HepG2 (cell line): ENCODE results near the gene HOTAIR. TPM values are rescaled to one million over a fixed set of nuclear protein-coding genes. Genes with fewer than 3 reads are reported as not detected.

Experiments used
- EP300 ChIP-seq, 3 experiments: sonication (generic) in 1 of 3; formaldehyde crosslinking in 1 of 3; IDR thresholded peaks; 2 replicates each; pipeline versions ENCODE4 v1.5.1 to v1.6.1; 2011 to 2020; ENCODE audit warnings: low read depth in 2 of 3, low read length in 2 of 3, borderline replicate concordance in 1 of 3, improper control_type of control experiment in 1 of 3, mild to moderate bottlenecking in 1 of 3, missing genetic modification reagents in 1 of 3, moderate library complexity in 1 of 3
- MED8 ChIP-seq: sonication (generic); formaldehyde crosslinking; IDR thresholded peaks from 2 replicates; pipeline ENCODE4 v1.8.1; 2023; ENCODE audit warnings: mild to moderate bottlenecking, missing genetic modification reagents; ENCODE audit not compliant: insufficient replicate concordance
- NRL ChIP-seq: sonication (generic); formaldehyde crosslinking; IDR thresholded peaks from 2 replicates; pipeline ENCODE4 v1.5.0; 2020; ENCODE audit warnings: missing genetic modification reagents, mild to moderate bottlenecking, moderate library complexity, borderline replicate concordance
- PLSCR1 ChIP-seq: sonication (generic); formaldehyde crosslinking; IDR thresholded peaks from 2 replicates; pipeline ENCODE4 v1.5.0; 2020; ENCODE audit warnings: missing genetic modification reagents, mild to moderate bottlenecking, borderline replicate concordance
- POLR2AphosphoS5 ChIP-seq: IDR thresholded peaks from 2 replicates; pipeline ENCODE4 v1.6.1; 2012; ENCODE audit warnings: low read depth, low read length
- POLR2G ChIP-seq: fragments of 200-400 bp; formaldehyde crosslinking; IDR thresholded peaks from 2 replicates; pipeline ENCODE4 v1.6.1; 2018; ENCODE audit warnings: mild to moderate bottlenecking, low read depth, low read length, moderate library complexity
- RARA ChIP-seq: IDR thresholded peaks from 2 replicates; pipeline ENCODE4 v1.6.1; 2016; ENCODE audit warnings: missing genetic modification reagents, missing compliant biosample characterization
- SOX13 ChIP-seq, 3 experiments: fragments of 450-650 bp in 1 of 3; sonication (generic) in 1 of 3; formaldehyde crosslinking in 1 of 3; IDR thresholded peaks in 2 of 3; conservative IDR thresholded peaks in 1 of 3; 2 replicates each; pipeline versions ENCODE4 v1.5.0 to v1.6.1; 2016 to 2020; ENCODE audit warnings: antibody characterized with exemption in 1 of 3, mild to moderate bottlenecking in 1 of 3, missing compliant biosample characterization in 1 of 3, missing genetic modification reagents in 1 of 3, moderate library complexity in 1 of 3
- ZMAT3 ChIP-seq: sonication (generic); formaldehyde crosslinking; conservative IDR thresholded peaks from 2 replicates; pipeline ENCODE4 v1.7.0; 2021; ENCODE audit warnings: missing genetic modification reagents
- ZNF382 ChIP-seq: sonication (generic); formaldehyde crosslinking; IDR thresholded peaks from 2 replicates; pipeline ENCODE4 v1.5.0; 2020; ENCODE audit warnings: missing genetic modification reagents, mild to moderate bottlenecking, borderline replicate concordance
- ZNF431 ChIP-seq: sonication (generic); formaldehyde crosslinking; IDR thresholded peaks from 2 replicates; pipeline ENCODE4 v1.9.0; 2022; ENCODE audit warnings: missing genetic modification reagents, low read depth, mild to moderate bottlenecking, borderline replicate concordance
- ZNF563 ChIP-seq: sonication (generic); formaldehyde crosslinking; IDR thresholded peaks from 2 replicates; pipeline ENCODE4 v1.8.0; 2022; ENCODE audit warnings: mild to moderate bottlenecking, moderate library complexity, missing genetic modification reagents
- ZNF616 ChIP-seq: sonication (generic); formaldehyde crosslinking; IDR thresholded peaks from 2 replicates; pipeline ENCODE4 v1.5.0; 2020; ENCODE audit warnings: low read depth, mild to moderate bottlenecking, missing genetic modification reagents
- ZNF790 ChIP-seq: sonication (generic); formaldehyde crosslinking; IDR thresholded peaks from 2 replicates; pipeline ENCODE4 v1.8.0; 2022; ENCODE audit warnings: missing genetic modification reagents, mild to moderate bottlenecking, borderline replicate concordance
- polyA plus RNA-seq, 8 experiments: library from polyadenylated mRNA; depleted of rRNA in 3 of 8; stranded (reverse) in 7 of 8; unstranded in 1 of 8; fragments of >200 nt; fragmentation: Illumina TruSeq in 4 of 8; extraction: Trizol in 4 of 8; gene quantifications; 2 replicates each; pipeline versions ENCODE4 v1.2.1 to v1.2.3, GENCODE V29; 2011 to 2016; ENCODE audit warnings: low read depth in 4 of 8, missing spikeins in 1 of 8, mixed read lengths in 1 of 8; ENCODE audit not compliant: insufficient read depth in 1 of 8
- total RNA-seq, 5 experiments: library from RNA; depleted of rRNA; stranded (reverse); fragments of >200 nt; fragmentation: Illumina TruSeq; extraction: Trizol; gene quantifications; 2 replicates each; pipeline ENCODE4 v1.2.3, GENCODE V29; 2016; ENCODE audit warnings: low read depth in 1 of 5
- TF ChIP-seq, protein P1 (sequence below): sonication (generic); formaldehyde crosslinking; IDR thresholded peaks from 2 replicates; pipeline ENCODE4 v1.9.0; 2021; ENCODE audit warnings: mild to moderate bottlenecking, missing genetic modification reagents
- TF ChIP-seq, protein P2 (sequence below): fragments of 450-650 bp; IDR thresholded peaks from 2 replicates; pipeline ENCODE4 v1.6.1; 2017

The HOTAIR gene
- total and polyA plus RNA-seq, 2 of the 13 experiments (the other 11 are each of a cell fraction or from before 2014, with no cell fraction given) = not detected

GRCh38 chr12:54000116-54001114, 25.7 kb upstream of the HOTAIR start, which contains the start of gene HOXC9 (continued):
- TF ChIP-seq, protein P1, sequence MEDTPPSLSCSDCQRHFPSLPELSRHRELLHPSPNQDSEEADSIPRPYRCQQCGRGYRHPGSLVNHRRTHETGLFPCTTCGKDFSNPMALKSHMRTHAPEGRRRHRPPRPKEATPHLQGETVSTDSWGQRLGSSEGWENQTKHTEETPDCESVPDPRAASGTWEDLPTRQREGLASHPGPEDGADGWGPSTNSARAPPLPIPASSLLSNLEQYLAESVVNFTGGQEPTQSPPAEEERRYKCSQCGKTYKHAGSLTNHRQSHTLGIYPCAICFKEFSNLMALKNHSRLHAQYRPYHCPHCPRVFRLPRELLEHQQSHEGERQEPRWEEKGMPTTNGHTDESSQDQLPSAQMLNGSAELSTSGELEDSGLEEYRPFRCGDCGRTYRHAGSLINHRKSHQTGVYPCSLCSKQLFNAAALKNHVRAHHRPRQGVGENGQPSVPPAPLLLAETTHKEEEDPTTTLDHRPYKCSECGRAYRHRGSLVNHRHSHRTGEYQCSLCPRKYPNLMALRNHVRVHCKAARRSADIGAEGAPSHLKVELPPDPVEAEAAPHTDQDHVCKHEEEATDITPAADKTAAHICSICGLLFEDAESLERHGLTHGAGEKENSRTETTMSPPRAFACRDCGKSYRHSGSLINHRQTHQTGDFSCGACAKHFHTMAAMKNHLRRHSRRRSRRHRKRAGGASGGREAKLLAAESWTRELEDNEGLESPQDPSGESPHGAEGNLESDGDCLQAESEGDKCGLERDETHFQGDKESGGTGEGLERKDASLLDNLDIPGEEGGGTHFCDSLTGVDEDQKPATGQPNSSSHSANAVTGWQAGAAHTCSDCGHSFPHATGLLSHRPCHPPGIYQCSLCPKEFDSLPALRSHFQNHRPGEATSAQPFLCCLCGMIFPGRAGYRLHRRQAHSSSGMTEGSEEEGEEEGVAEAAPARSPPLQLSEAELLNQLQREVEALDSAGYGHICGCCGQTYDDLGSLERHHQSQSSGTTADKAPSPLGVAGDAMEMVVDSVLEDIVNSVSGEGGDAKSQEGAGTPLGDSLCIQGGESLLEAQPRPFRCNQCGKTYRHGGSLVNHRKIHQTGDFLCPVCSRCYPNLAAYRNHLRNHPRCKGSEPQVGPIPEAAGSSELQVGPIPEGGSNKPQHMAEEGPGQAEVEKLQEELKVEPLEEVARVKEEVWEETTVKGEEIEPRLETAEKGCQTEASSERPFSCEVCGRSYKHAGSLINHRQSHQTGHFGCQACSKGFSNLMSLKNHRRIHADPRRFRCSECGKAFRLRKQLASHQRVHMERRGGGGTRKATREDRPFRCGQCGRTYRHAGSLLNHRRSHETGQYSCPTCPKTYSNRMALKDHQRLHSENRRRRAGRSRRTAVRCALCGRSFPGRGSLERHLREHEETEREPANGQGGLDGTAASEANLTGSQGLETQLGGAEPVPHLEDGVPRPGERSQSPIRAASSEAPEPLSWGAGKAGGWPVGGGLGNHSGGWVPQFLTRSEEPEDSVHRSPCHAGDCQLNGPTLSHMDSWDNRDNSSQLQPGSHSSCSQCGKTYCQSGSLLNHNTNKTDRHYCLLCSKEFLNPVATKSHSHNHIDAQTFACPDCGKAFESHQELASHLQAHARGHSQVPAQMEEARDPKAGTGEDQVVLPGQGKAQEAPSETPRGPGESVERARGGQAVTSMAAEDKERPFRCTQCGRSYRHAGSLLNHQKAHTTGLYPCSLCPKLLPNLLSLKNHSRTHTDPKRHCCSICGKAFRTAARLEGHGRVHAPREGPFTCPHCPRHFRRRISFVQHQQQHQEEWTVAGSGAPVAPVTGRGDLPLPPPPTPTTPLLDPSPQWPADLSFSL = no peak
- TF ChIP-seq ZMAT3 (no peak), ZNF563 (CRISPR knock-in tag) (peak; percentile 79; the same call in 1 of the 2 replicates), SOX13 (IDR thresholded peaks at IDR 0.05) (no peak), SOX13 (CRISPR knock-in tag; conservative IDR thresholded peaks at IDR 0.05 in 1 of 2, IDR thresholded peaks at IDR 0.05 in 1 of 2) (no peak), MED8 (CRISPR knock-in tag) (no peak), PLSCR1 (CRISPR knock-in tag) (no peak), POLR2G (no peak), ZNF616 (CRISPR knock-in tag) (no peak), POLR2AphosphoS5 (no peak), NRL (CRISPR knock-in tag) (no peak), ZNF431 (no peak), ZNF790 (no peak), EP300 (IDR thresholded peaks at IDR 0.05; ENCODE audit: low read depth in 2 of 2, low read length in 2 of 2) (no peak), EP300 (CRISPR knock-in tag; IDR thresholded peaks at IDR 0.05; ENCODE audit: borderline replicate concordance) (no peak), RARA (no peak), ZNF382 (no peak)
- TF ChIP-seq, protein P2, sequence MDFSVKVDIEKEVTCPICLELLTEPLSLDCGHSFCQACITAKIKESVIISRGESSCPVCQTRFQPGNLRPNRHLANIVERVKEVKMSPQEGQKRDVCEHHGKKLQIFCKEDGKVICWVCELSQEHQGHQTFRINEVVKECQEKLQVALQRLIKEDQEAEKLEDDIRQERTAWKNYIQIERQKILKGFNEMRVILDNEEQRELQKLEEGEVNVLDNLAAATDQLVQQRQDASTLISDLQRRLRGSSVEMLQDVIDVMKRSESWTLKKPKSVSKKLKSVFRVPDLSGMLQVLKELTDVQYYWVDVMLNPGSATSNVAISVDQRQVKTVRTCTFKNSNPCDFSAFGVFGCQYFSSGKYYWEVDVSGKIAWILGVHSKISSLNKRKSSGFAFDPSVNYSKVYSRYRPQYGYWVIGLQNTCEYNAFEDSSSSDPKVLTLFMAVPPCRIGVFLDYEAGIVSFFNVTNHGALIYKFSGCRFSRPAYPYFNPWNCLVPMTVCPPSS = no peak
